AG10803 (cell line): ENCODE results near the gene ADCK2.
A peak's percentile ranks its signal among the peaks of the same experiment; 100 is the strongest.
"Not testable (repeated sequence)": the region's sequence is repeated elsewhere in the genome, so short reads cannot be mapped to it uniquely, and the experiment has no call there.

Experiments
- DNase-seq: peaks from one replicate; pipeline ENCODE4 v3.0.0; 2010; ENCODE audit warnings: low read depth
- H3K4me3 ChIP-seq: 2 replicates; pipeline ENCODE4 v1.5.1; 2011; ENCODE audit warnings: mild to moderate bottlenecking, low read length, control low read depth
- CTCF ChIP-seq: conservative IDR thresholded peaks from 2 replicates; pipeline ENCODE4 v1.5.1; 2011; ENCODE audit warnings: mild to moderate bottlenecking, low read length, control low read depth, inconsistent platforms

Gene ADCK2

DNA sequence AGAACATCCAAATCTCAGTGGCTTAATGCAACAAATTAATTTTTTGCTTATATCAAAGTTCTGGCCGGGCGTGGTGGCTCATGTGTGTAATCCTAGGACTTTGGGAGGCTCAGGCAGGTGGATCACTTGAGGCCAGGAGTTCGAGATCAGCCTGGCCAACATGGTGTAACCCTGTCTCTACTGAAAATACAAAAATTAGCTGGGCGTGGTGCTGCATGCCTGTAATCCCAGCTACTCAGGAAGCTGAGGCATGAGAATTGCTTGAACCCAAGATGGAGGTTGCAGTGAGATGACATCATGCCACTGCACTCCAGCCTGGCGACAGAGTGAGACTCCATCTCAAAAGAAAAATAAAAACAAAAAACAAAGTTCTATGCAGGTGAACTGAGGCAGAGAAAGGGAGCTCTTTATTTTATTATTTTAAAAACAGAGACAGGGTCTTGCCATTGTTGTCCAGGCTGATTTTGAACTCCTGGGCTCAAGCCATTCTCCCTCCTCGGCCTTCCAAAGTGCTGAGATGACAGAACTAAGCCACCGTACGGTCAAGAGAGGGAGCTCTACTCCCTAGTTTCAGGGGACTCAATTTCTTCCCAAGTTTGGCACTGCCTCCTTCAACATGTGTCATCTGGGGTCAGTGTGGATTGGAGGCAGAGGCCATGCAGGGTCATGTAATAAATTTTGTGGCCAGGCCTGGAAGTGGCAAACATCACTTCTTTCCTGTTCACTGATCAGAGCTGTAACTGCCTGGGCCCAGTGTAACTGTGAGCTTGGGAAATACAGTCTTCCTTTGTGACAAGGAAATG lies 2.4 kb downstream of the ADCK2 start:
- TF ChIP-seq CTCF, result peak; percentile 64
- no peak overlapping the region for H3K4me3 ChIP-seq
- DNase-seq, result peak; percentile 75

DNA sequence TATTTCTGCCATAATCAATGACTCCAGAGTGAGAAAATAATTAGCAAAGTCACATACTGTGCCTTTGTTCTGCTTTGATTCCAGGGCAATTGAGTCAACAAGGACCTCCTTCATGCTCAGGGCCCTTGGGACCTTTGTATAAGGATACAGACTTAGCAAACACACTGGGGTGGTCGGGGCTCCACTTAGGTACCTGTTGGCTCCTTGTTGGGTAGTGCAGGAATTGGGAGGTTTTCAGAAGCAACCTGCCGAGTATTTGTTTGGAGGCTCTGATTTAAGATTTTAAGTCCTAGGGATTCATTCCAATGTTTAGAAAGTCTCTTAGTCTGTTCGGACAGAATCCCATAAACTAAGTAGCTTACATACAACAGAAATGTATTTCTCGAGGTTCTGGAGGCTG lies 3.0 kb downstream of the ADCK2 start:
- no peak overlapping the region for H3K4me3 ChIP-seq
- no peak for TF ChIP-seq CTCF

DNA sequence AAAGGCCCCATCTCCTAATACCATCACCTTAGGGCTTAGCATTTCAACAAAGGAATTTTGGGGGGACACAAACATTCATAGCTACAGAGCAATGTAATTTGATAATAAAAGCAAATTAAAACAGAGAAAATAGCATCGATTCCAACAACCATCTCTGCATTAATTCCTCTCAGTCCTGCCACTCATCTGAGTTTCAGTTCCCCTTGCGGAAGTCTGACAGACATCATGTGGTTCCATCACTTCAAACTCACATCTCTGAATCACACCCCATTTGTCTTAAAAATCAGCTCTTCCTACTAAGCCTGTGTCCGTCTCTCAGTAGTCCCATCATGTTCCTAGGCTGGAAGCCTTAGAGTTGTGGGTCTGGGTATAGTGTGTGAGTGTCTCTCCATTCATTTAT lies 3.6 kb downstream of the ADCK2 start:
- no peak for TF ChIP-seq CTCF
- H3K4me3 ChIP-seq, result no peak overlapping the region
- no peak for DNase-seq

More for the DNA sequence above, 3.0 kb downstream of the ADCK2 start:
- DNase-seq, result no peak

DNA sequence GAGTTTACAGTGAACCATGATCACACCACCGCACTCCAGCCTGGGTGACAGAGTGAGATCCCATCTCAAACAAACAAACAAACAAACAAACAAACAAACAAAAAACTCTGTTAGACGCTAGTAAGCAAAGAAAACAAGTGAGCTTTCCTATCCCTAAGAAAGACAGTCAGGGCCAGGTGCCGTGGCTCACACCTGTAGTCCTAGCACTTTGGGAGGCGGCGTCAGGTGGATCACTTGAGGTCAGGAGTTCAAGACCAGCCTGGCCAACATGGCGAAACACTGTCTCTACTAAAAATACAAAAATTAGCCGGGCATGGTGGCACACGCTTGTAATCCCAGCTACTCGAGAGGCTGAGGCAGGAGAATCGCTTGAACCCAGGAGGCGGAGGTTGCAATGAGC lies 4.2 kb downstream of the ADCK2 start:
- H3K4me3 ChIP-seq, DNase-seq: not testable (repeated sequence)

- no peak overlapping the region for H3K4me3 ChIP-seq
- TF ChIP-seq CTCF, result no peak
- no peak for DNase-seq
Measured at GRCh38 chr7:140677496-140677895, 4.8 kb downstream of the ADCK2 start.

- TF ChIP-seq CTCF, result no peak
- DNase-seq, result no peak
- H3K4me3 ChIP-seq, result no peak overlapping the region
Measured at GRCh38 chr7:140678081-140678815, 5.5 kb downstream of the ADCK2 start.

DNA sequence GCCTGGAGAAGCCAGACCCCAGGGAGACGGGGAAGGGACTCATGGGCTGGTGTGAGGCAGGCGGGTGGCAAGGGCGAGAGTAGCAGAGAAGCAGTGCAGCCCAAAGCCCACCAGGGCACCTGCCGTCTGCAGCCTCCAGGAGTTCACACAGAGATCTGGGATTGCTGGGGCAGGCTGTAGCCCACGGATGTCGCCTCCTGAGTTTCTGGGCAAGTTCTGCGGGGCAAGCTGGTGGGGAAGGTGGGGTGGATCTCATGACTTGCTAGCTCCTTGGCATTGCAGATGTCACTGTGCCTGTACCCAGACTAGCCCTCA lies 6.0 kb downstream of the ADCK2 start:
- DNase-seq, result no peak
- no peak overlapping the region for H3K4me3 ChIP-seq
- no peak for TF ChIP-seq CTCF
